GM12878 (cell line): Measurements from ENCODE around the gene SPRED2. TPM values are rescaled to one million over a fixed set of nuclear protein-coding genes. Genes with fewer than 3 reads are reported as not detected.

ENCODE experiments used
- polyA plus RNA-seq, 11 experiments: library from polyadenylated mRNA; depleted of rRNA in 4 of 11; unstranded in 6 of 11; stranded (reverse) in 5 of 11; fragments of >200 nt; fragmentation: Nextera tagmentation in 4 of 11; fragmentation: Illumina TruSeq in 1 of 11; extraction: Ambion mirVana in 4 of 11; extraction: Trizol in 1 of 11; gene quantifications; 1 replicate in 1 of 11; 2 replicates in 10 of 11; pipeline versions ENCODE4 v1.2.1 to v1.2.3, GENCODE V29; 2011 to 2016; ENCODE audit warnings: inconsistent platforms in 2 of 11, missing spikeins in 2 of 11, low read depth in 1 of 11
- total RNA-seq, 4 experiments: library from RNA; depleted of rRNA in 3 of 4; stranded (reverse); fragments of >200 nt in 3 of 4; fragmentation: Illumina TruSeq in 1 of 4; extraction: Trizol in 1 of 4; gene quantifications; 2 replicates each; pipeline versions ENCODE4 v1.2.1 to v1.2.3, GENCODE V29; 2013 to 2021

SPRED2 gene
- total and polyA plus RNA-seq, 10 of the 15 experiments (the other 5 are each of a cell fraction or from before 2014, with no cell fraction given): 3.0 to 23.9 (median 9.7) TPM

Other genes starting within 250 kb of the SPRED2 start
- gene ACTR2, start 204.8 kb downstream of the SPRED2 start, total RNA-seq (2014; rRNA removed): 125 and 138 TPM in 2 replicates
- 165 and 167 TPM in 2 replicates for gene ACTR2, start 204.8 kb downstream of the SPRED2 start, total RNA-seq (2014; rRNA removed; fragmentation: Illumina TruSeq; extraction: Trizol)
- gene ACTR2, start 204.8 kb downstream of the SPRED2 start, total RNA-seq (2021): 401 and 407 TPM in 2 replicates
- gene ACTR2, start 204.8 kb downstream of the SPRED2 start, polyA plus RNA-seq (2011; rRNA removed): 212 and 307 TPM in 2 replicates
- 362 and 487 TPM in 2 replicates for gene ACTR2, start 204.8 kb downstream of the SPRED2 start, polyA plus RNA-seq (2014; fragmentation: Illumina TruSeq; extraction: Trizol)
- gene ACTR2, start 204.8 kb downstream of the SPRED2 start, polyA plus RNA-seq (2014; fragmentation: Nextera tagmentation; extraction: Ambion mirVana): 100 to 1,000 TPM in 1 of 2 experiments, 10 to 100 TPM in 1; 94.2 to 124 TPM
- gene ACTR2, start 204.8 kb downstream of the SPRED2 start, polyA plus RNA-seq (2014; rRNA removed): 165 and 196 TPM in 2 replicates
- 100 to 1,000 TPM; 193 to 219 TPM for gene ACTR2, start 204.8 kb downstream of the SPRED2 start, polyA plus RNA-seq (2016; fragmentation: Nextera tagmentation; extraction: Ambion mirVana)